SK-N-SH (cell line): Measurements from ENCODE around the gene PCSK6.

Experiments used
- FOXJ3 ChIP-seq: sonication (generic); formaldehyde crosslinking; IDR thresholded peaks from 2 replicates; pipeline ENCODE4 v1.5.1; 2020; ENCODE audit warnings: mild to moderate bottlenecking, missing genetic modification reagents
- NFIC ChIP-seq: IDR thresholded peaks from 2 replicates; pipeline ENCODE4 v1.4.0; 2012; ENCODE audit warnings: borderline replicate concordance
- NRF1 ChIP-seq: IDR thresholded peaks from 2 replicates; pipeline ENCODE4 v1.6.1; 2012; ENCODE audit warnings: low read depth, mild to moderate bottlenecking, low read length
- RAD21 ChIP-seq: IDR thresholded peaks from 2 replicates; pipeline ENCODE4 v1.6.1; 2012; ENCODE audit warnings: mild to moderate bottlenecking, low read length
- TAF1 ChIP-seq: IDR thresholded peaks from 2 replicates; pipeline ENCODE4 v1.6.1; 2012; ENCODE audit warnings: low read depth, mild to moderate bottlenecking, low read length, moderate library complexity, borderline replicate concordance
- TF ChIP-seq, protein P1 (sequence below): fragments of 200-600 bp; sonication (generic); IDR thresholded peaks from 2 replicates; pipeline ENCODE4 v1.6.1; 2017; ENCODE audit warnings: antibody characterized with exemption, mild to moderate bottlenecking, moderate library complexity
- TF ChIP-seq, protein P2 (sequence below): fragments of 150-350 bp; IDR thresholded peaks from 2 replicates; pipeline ENCODE4 v1.6.1; 2017; ENCODE audit warnings: antibody characterized with exemption, low read length, low read depth, borderline replicate concordance
- TF ChIP-seq, protein P3 (sequence below): IDR thresholded peaks from 2 replicates; pipeline ENCODE4 v1.6.1; 2012; ENCODE audit warnings: mild to moderate bottlenecking, low read depth, low read length, moderate library complexity

DNA sequence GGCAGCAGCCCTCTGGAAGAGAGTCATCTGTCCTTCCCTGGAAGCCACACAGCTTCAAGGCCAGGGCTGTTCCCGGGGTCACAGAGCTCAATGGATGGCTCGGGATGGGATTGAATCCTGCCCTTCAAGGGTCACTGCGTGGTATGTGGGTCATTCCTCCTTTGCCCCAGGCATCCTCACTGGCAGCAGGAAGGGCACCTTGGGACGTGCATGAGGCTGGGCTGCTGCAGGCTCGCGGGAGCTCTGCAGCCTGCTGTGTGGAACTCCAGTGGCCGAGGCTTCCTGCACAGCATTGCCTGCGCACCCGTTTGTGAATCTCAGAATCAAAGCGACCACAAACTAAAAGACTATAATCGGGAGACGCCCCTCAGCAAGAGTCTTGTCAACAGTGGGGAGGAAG is 60.7 kb downstream of the PCSK6 start:
- no peak for TF ChIP-seq FOXJ3
- TF ChIP-seq, protein P1, sequence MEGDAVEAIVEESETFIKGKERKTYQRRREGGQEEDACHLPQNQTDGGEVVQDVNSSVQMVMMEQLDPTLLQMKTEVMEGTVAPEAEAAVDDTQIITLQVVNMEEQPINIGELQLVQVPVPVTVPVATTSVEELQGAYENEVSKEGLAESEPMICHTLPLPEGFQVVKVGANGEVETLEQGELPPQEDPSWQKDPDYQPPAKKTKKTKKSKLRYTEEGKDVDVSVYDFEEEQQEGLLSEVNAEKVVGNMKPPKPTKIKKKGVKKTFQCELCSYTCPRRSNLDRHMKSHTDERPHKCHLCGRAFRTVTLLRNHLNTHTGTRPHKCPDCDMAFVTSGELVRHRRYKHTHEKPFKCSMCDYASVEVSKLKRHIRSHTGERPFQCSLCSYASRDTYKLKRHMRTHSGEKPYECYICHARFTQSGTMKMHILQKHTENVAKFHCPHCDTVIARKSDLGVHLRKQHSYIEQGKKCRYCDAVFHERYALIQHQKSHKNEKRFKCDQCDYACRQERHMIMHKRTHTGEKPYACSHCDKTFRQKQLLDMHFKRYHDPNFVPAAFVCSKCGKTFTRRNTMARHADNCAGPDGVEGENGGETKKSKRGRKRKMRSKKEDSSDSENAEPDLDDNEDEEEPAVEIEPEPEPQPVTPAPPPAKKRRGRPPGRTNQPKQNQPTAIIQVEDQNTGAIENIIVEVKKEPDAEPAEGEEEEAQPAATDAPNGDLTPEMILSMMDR: no peak
- TF ChIP-seq, protein P2, sequence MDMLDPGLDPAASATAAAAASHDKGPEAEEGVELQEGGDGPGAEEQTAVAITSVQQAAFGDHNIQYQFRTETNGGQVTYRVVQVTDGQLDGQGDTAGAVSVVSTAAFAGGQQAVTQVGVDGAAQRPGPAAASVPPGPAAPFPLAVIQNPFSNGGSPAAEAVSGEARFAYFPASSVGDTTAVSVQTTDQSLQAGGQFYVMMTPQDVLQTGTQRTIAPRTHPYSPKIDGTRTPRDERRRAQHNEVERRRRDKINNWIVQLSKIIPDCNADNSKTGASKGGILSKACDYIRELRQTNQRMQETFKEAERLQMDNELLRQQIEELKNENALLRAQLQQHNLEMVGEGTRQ: no peak
- TF ChIP-seq, protein P3, sequence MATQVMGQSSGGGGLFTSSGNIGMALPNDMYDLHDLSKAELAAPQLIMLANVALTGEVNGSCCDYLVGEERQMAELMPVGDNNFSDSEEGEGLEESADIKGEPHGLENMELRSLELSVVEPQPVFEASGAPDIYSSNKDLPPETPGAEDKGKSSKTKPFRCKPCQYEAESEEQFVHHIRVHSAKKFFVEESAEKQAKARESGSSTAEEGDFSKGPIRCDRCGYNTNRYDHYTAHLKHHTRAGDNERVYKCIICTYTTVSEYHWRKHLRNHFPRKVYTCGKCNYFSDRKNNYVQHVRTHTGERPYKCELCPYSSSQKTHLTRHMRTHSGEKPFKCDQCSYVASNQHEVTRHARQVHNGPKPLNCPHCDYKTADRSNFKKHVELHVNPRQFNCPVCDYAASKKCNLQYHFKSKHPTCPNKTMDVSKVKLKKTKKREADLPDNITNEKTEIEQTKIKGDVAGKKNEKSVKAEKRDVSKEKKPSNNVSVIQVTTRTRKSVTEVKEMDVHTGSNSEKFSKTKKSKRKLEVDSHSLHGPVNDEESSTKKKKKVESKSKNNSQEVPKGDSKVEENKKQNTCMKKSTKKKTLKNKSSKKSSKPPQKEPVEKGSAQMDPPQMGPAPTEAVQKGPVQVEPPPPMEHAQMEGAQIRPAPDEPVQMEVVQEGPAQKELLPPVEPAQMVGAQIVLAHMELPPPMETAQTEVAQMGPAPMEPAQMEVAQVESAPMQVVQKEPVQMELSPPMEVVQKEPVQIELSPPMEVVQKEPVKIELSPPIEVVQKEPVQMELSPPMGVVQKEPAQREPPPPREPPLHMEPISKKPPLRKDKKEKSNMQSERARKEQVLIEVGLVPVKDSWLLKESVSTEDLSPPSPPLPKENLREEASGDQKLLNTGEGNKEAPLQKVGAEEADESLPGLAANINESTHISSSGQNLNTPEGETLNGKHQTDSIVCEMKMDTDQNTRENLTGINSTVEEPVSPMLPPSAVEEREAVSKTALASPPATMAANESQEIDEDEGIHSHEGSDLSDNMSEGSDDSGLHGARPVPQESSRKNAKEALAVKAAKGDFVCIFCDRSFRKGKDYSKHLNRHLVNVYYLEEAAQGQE: no peak
- no peak for TF ChIP-seq NRF1
- TF ChIP-seq TAF1: no peak
- no peak for TF ChIP-seq RAD21
- no peak for TF ChIP-seq NFIC
